Coronary artery (tissue), 2 donors: Measurements from ENCODE around the gene LYRM9.

Experiments used
- DNase-seq: peaks from one replicate; pipeline ENCODE4 v3.0.0-alpha.2; 2017; ENCODE audit warnings: low spot score
- H3K27ac ChIP-seq, 2 donors: fragments of 200-600 bp; sonication (generic); one replicate each; pipeline ENCODE4 v1.5.1; 2016 to 2019
- H3K4me3 ChIP-seq: fragments of 200-600 bp; sonication (generic); 2 replicates; pipeline ENCODE4 v1.5.1; 2016; ENCODE audit warnings: mild to moderate bottlenecking, moderate library complexity
- TF ChIP-seq, protein P1 (sequence below): fragments of 200-600 bp; sonication (generic); IDR thresholded peaks from one replicate; pipeline ENCODE4 v1.5.1; 2019; ENCODE audit warnings: antibody characterized with exemption

Gene LYRM9

DNA sequence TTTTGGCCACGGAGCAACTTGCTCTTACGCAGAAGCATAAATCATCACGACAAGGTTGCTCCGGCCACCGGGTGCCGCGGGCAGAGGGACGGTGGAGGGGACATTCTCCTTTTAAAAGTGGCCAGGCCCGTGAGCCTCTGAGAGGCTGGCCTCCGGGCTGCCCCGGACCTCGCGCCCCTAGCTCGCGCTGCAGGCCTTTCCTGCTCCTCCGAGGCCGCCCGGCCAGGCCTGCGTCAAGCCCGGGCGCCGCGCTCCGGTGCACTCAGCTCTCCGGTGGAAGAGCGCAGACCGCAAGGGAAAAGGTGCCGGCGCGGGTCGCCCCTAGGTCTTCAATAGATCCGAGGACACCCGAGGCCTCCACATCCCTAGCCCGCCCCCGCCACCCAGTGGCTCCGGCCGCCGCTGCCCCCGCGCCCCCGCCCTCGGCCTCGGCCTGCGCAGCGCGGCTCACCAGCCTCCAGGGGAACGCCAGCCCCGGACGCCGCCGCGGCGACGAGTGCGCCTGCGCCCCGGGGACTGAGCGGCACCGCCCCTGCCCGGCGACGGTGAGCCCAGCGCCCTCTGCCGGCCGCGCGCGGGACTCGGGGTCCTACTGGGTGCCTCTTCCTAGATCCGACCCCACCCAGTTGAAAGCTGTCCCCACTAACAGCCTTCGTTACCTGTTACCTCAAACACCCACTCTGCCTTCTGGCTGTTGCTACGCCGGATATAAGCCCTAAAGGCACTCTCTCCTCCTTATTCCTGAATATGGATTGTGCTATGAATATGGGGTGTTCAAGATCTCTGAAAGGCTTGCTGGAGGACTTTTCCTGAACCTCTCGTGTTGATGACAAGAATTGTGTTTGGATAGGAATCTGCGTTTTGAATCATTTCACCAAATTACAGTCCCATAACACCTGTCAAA, at the start of gene LYRM9:
Gene LYRM9, minus strand, starts transcription at position 500 of the 904 bp plus-strand sequence. CDS start 10,671 bp downstream, outside the sequence.
- peak; percentile 91 for DNase-seq
- Histone ChIP-seq H3K4me3 (peak within 1 kb of the TSS; percentile 83), H3K27ac (peak within 1 kb of the TSS; percentile 82 to 87)
- TF ChIP-seq, protein P1, sequence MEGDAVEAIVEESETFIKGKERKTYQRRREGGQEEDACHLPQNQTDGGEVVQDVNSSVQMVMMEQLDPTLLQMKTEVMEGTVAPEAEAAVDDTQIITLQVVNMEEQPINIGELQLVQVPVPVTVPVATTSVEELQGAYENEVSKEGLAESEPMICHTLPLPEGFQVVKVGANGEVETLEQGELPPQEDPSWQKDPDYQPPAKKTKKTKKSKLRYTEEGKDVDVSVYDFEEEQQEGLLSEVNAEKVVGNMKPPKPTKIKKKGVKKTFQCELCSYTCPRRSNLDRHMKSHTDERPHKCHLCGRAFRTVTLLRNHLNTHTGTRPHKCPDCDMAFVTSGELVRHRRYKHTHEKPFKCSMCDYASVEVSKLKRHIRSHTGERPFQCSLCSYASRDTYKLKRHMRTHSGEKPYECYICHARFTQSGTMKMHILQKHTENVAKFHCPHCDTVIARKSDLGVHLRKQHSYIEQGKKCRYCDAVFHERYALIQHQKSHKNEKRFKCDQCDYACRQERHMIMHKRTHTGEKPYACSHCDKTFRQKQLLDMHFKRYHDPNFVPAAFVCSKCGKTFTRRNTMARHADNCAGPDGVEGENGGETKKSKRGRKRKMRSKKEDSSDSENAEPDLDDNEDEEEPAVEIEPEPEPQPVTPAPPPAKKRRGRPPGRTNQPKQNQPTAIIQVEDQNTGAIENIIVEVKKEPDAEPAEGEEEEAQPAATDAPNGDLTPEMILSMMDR = peak; percentile 80

DNA sequence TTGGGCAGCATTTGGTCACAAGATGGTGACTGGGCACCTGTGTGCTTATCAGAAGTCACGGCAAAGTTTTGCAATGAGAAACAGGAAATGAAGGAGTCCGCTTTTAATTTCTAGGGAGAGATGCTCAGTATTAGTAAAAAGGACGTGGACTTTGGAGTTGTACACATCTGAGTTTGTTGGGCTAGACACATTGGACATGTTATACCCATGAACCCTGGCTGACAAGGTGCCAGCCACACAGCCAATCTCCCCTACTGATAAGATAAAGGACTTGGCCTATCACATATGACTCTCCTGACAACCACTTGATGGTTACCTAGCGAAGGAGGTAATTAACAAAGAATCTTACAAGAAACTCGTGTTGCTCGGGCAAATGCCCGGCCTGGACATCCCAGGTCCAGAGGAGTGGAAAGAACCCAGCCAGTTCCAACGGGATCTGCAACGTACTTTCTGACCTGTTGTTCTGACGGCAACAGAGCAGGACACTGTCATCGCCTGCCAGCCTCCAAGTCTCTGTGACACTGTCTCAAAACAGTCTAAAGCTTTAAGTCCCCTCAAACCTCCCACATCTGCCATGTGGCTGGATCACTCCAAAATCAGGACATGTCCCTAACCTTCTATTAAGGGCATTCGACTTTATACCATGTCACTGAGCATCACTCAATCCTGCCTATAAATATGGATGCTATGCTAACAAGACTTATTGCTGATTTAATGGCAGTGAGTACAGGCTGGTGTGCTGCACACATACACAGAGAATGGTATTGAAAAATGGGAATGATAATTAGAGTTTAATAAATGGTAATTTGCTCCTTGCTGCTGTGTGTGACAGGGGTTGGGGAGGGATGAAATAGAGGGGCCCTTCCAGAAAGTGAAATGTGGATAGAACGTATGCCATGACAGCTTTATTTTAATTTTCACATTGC, 47.6 kb upstream of the LYRM9 start:
- Histone ChIP-seq H3K27ac (no peak overlapping the region), H3K4me3 (no peak overlapping the region)
- no peak for DNase-seq
- TF ChIP-seq, protein P1 = no peak

DNA sequence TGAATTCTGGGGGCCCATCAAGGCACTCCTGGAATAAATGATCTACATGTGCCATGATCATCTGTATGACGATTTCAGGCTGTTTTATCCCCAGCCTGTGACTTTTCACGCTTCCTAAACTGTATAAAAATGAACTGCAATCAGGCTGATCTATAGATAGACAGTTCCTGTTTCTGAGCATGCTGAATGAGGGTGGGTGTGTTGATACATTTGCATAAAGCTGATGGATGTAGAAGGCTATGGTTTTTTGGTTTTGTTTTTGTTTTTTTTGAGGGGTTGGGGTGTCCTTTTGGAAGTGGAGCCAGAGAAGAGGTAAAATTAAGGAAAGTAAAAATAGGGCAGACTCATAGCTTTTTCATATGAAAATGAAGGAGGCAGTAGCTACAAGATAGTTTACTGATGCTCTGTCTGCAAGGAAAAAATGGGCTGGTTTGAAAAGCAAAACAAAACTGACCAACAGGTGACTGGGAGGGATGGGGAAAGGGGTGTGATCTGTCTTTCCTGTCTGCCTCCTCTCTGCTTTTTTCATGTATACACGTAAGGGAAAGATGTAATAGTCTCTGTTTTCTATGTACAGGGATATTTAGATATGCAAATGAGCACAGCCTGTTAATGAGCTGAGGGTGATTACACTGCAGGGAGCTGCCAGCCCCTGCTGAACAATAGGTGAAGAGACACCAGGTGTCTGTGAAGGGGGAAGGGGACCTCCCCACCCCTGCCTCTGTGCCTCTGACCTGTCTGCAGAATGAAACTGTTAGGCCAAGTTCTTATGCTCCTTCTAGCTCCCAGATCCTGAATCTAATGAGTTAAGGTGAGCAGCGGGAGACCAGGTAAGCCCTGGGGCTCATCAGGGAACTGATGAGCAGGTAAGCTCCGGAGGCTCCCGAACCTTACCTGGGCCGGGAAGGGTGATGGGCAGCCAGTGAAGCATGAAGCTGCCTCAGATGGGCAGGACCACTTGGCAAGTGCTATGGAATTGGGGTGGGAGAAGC, 46.6 kb upstream of the LYRM9 start:
- Histone ChIP-seq H3K27ac (no peak overlapping the region), H3K4me3 (no peak overlapping the region)
- DNase-seq = no peak
- TF ChIP-seq, protein P1 = no peak

DNA sequence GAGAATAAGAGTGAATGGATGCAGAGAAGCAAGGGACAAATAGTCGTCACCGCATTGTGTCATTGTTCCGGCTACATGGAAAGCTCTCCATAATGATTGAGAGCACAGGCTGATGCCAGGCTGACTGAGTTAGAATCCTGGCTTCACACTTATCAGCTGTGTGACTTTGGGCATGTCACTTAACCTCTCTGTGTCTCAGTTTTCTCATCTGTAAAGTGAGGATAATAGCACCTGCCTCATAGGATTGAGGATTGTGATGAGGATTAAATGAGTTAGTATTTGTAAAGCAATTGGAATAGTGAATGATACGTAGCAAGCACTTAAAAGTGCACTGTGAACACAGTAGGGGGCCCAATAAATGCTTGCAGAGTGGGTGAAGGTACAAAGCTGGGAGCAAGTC, 45.7 kb upstream of the LYRM9 start:
- Histone ChIP-seq H3K4me3 (no peak overlapping the region), H3K27ac (no peak overlapping the region)
- no peak for DNase-seq
- TF ChIP-seq, protein P1 = no peak

- DNase-seq = no peak
- Histone ChIP-seq H3K4me3 (no peak overlapping the region), H3K27ac (no peak overlapping the region)
- TF ChIP-seq, protein P1 = no peak
These were observed 45.1 kb upstream of the LYRM9 start for GRCh38 chr17:27938241-27938640.

GRCh38 chr17:27937025-27937546, 43.9 kb upstream of the LYRM9 start:
- no peak overlapping the region for H3K27ac ChIP-seq
- H3K4me3 ChIP-seq = no peak overlapping the region
- DNase-seq = no peak
- TF ChIP-seq, protein P1 = no peak
